Measurements from ENCODE around the gene PLK3. TPM values are rescaled to one million over a fixed set of nuclear protein-coding genes. Genes with fewer than 3 reads are reported as not detected.

PLK3 gene
- total RNA-seq, 4 donors from 2014 or later = 7.0 to 15.0 (median 11.8) TPM

GRCh38 chr1:44851308-44851707, 51.1 kb downstream of the PLK3 start:
- TF ChIP-seq CTCF (IDR thresholded peaks at IDR 0.05; ENCODE audit: low read depth) = no peak

GRCh38 chr1:44853201-44853600, 53.0 kb downstream of the PLK3 start:
- TF ChIP-seq CTCF (IDR thresholded peaks at IDR 0.05; ENCODE audit: low read depth) = no peak

GRCh38 chr1:44854970-44855369, 54.8 kb downstream of the PLK3 start:
- no peak for TF ChIP-seq CTCF (IDR thresholded peaks at IDR 0.05; ENCODE audit: low read depth)

Small RNA genes lying within 50 kb of the gene (small RNA-seq; reads per million reads assigned to genes)
- gene AL136380.1 (not detected), gene SNORD38A (797 reads per million, percentile 99 among the genes with 10 or more reads in this experiment), gene SNORD38B (not detected), gene SNORD46 (2,356 reads per million, percentile 99 among the genes with 10 or more reads in this experiment), gene SNORD55 (not detected)

Other genes starting within 250 kb of the PLK3 start
- gene TMEM53, start 125.9 kb upstream of the PLK3 start, total RNA-seq = 1 to 10 TPM; 7.0 to 9.5 (median 7.5) TPM
- 10 to 100 TPM in 1 of 4 donors, 1 to 10 TPM in 1, not detected in 2; 2.4 to 18.9 TPM for gene ARMH1, start 125.7 kb upstream of the PLK3 start, total RNA-seq
- gene RNU5D-1, start 69.2 kb upstream of the PLK3 start, total RNA-seq = not detected
- 1 to 10 TPM in 2 of 4 donors, under 1 TPM in 1, not detected in 1; 0.38 to 2.0 (median 1.7) TPM for gene KIF2C, start 60.5 kb upstream of the PLK3 start, total RNA-seq
- gene RPS8, start 24.8 kb upstream of the PLK3 start, total RNA-seq = 1,000 to 10,000 TPM; 1,837 to 2,469 (median 2,281) TPM
- under 1 TPM in 2 of 4 donors, not detected in 2; 0.34 to 0.75 TPM for gene BEST4, start 12.2 kb upstream of the PLK3 start, total RNA-seq
- gene DYNLT4, start 7.0 kb downstream of the PLK3 start, total RNA-seq = 1 to 10 TPM in 1 of 4 donors, not detected in 3; 1.1 TPM
- gene BTBD19, start 8.1 kb downstream of the PLK3 start, total RNA-seq = 1 to 10 TPM; 1.8 to 5.1 (median 4.2) TPM
- 1 to 10 TPM in 1 of 4 donors, under 1 TPM in 2, not detected in 1; 0.66 to 1.1 (median 0.68) TPM for gene PTCH2, start 42.9 kb downstream of the PLK3 start, total RNA-seq
- gene EIF2B3, start 186.2 kb downstream of the PLK3 start, total RNA-seq = 10 to 100 TPM; 22.9 to 35.9 (median 32.6) TPM
- gene HECTD3, start 210.9 kb downstream of the PLK3 start, total RNA-seq = 100 to 1,000 TPM in 1 of 4 donors, 10 to 100 TPM in 3; 38.8 to 100 (median 43.6) TPM
- gene UROD, start 211.9 kb downstream of the PLK3 start, total RNA-seq = 10 to 100 TPM; 55.8 to 93.1 (median 79.9) TPM